ENCODE results near the gene OR10A3. TPM values are rescaled to one million over a fixed set of nuclear protein-coding genes. Genes with fewer than 3 reads are reported as not detected.
A peak's percentile ranks its signal among the peaks of the same experiment; 100 is the strongest.

OR10A3 gene
- total RNA-seq, 1 donor from 2014 or later = not detected

GRCh38 chr11:7967097-7967496, 25.6 kb upstream of the OR10A3 start:
- FAIRE-seq = peak; percentile 13

GRCh38 chr11:7965386-7965785, 23.9 kb upstream of the OR10A3 start, which contains the start of gene NLRP10:
Gene NLRP10 (minus strand): TSS chr11:7965447. CDS start chr11:7963495, 1,952 bp downstream.
- peak within 1 kb of the TSS; percentile 62 for H3K4me2 ChIP-seq (ENCODE audit: low read length)
- FAIRE-seq (peak; percentile 60), DNase-seq (ENCODE audit: low read depth) (peak; percentile 77)
- TF ChIP-seq EZH2 (IDR thresholded peaks at IDR 0.05; ENCODE audit: insufficient read depth, low read length) = no peak
- no peak for TF ChIP-seq CTCF (IDR thresholded peaks at IDR 0.05; ENCODE audit: insufficient read depth, low read depth, low read length)
- peaks cover 47% of the 10 kb centered on the region for H3K4me1 Mint-ChIP-seq (ENCODE audit: low read depth, unreplicated experiment)
- no peaks in the 10 kb centered on the region for H3K9me3 ChIP-seq (ENCODE audit: insufficient read depth, low read depth, low read length)
- H3K4me1 ChIP-seq (ENCODE audit: insufficient read depth, low read length) = peaks cover 13% of the 10 kb centered on the region
- H3K9me3 Mint-ChIP-seq (ENCODE audit: unreplicated experiment) = peaks cover 8% of the 10 kb centered on the region
- no peaks in the 10 kb centered on the region for H4K20me1 ChIP-seq (ENCODE audit: insufficient read depth, low read length)
- no peaks in the 10 kb centered on the region for H3K27me3 Mint-ChIP-seq (ENCODE audit: low read depth, unreplicated experiment)
- H3K27me3 ChIP-seq (ENCODE audit: insufficient read depth, low read length) = no peaks in the 10 kb centered on the region
- H3K27ac ChIP-seq (ENCODE audit: low read depth, low read length) = peak within 1 kb of the TSS; percentile 94
- peak within 1 kb of the TSS; percentile 16 for H2AFZ ChIP-seq (ENCODE audit: low read depth, low read length)
- H3K36me3 Mint-ChIP-seq (ENCODE audit: low read depth, unreplicated experiment) = peaks cover 2% of the 10 kb centered on the region
- no peaks in the 10 kb centered on the region for H3K36me3 ChIP-seq (ENCODE audit: insufficient read depth, low read length)
- peak within 1 kb of the TSS; percentile 94 for H3K27ac Mint-ChIP-seq (ENCODE audit: unreplicated experiment)
- no peaks in the 10 kb centered on the region for H3K79me2 ChIP-seq (ENCODE audit: insufficient read depth, low read length)
- H3K4me3 ChIP-seq (ENCODE audit: insufficient read depth, low read depth, low read length) = no peak within 1 kb of the TSS
- no peak within 1 kb of the TSS for H3K4me3 Mint-ChIP-seq (ENCODE audit: unreplicated experiment)
- H3K9ac ChIP-seq (ENCODE audit: low read length) = peak within 1 kb of the TSS; percentile 78

More at GRCh38 chr11:7967097-7967496, 25.6 kb upstream of the OR10A3 start:
- Mint-ChIP-seq H3K4me3 (ENCODE audit: unreplicated experiment) (no peak overlapping the region), H3K36me3 (ENCODE audit: low read depth, unreplicated experiment) (no peaks in the 10 kb centered on the region), H3K4me1 (ENCODE audit: low read depth, unreplicated experiment) (peaks cover 47% of the 10 kb centered on the region), H3K9me3 (ENCODE audit: unreplicated experiment) (peaks cover 3% of the 10 kb centered on the region), H3K27me3 (ENCODE audit: low read depth, unreplicated experiment) (no peaks in the 10 kb centered on the region), H3K27ac (ENCODE audit: unreplicated experiment) (no peak overlapping the region)
- no peaks in the 10 kb centered on the region for H3K79me2 ChIP-seq (ENCODE audit: insufficient read depth, low read length)
- no peak overlapping the region for H3K4me3 ChIP-seq (ENCODE audit: insufficient read depth, low read depth, low read length)
- no peak overlapping the region for H3K4me2 ChIP-seq (ENCODE audit: low read length)
- H3K27me3 ChIP-seq (ENCODE audit: insufficient read depth, low read length) = no peaks in the 10 kb centered on the region
- no peaks in the 10 kb centered on the region for H3K36me3 ChIP-seq (ENCODE audit: insufficient read depth, low read length)
- H3K27ac ChIP-seq (ENCODE audit: low read depth, low read length) = no peak overlapping the region
- peaks cover 13% of the 10 kb centered on the region for H3K4me1 ChIP-seq (ENCODE audit: insufficient read depth, low read length)
- TF ChIP-seq CTCF (IDR thresholded peaks at IDR 0.05; ENCODE audit: insufficient read depth, low read depth, low read length) = no peak
- no peak for TF ChIP-seq EZH2 (IDR thresholded peaks at IDR 0.05; ENCODE audit: insufficient read depth, low read length)
- H3K9me3 ChIP-seq (ENCODE audit: insufficient read depth, low read depth, low read length) = no peaks in the 10 kb centered on the region
- no peak overlapping the region for H2AFZ ChIP-seq (ENCODE audit: low read depth, low read length)
- DNase-seq (ENCODE audit: low read depth) = peak; percentile 69
- no peaks in the 10 kb centered on the region for H4K20me1 ChIP-seq (ENCODE audit: insufficient read depth, low read length)
- no peak overlapping the region for H3K9ac ChIP-seq (ENCODE audit: low read length)

GRCh38 chr11:7964873-7965272, 23.4 kb upstream of the OR10A3 start:
- DNase-seq (ENCODE audit: low read depth) (peak; percentile 71), FAIRE-seq (peak; percentile 74)
- Mint-ChIP-seq H3K27me3 (ENCODE audit: low read depth, unreplicated experiment) (peaks cover 2% of the 10 kb centered on the region), H3K27ac (ENCODE audit: unreplicated experiment) (peak overlapping the region; percentile 94), H3K36me3 (ENCODE audit: low read depth, unreplicated experiment) (peaks cover 2% of the 10 kb centered on the region), H3K9me3 (ENCODE audit: unreplicated experiment) (peaks cover 8% of the 10 kb centered on the region), H3K4me1 (ENCODE audit: low read depth, unreplicated experiment) (peaks cover 44% of the 10 kb centered on the region), H3K4me3 (ENCODE audit: unreplicated experiment) (no peak overlapping the region)
- H3K36me3 ChIP-seq (ENCODE audit: insufficient read depth, low read length) = no peaks in the 10 kb centered on the region
- no peak overlapping the region for H3K4me3 ChIP-seq (ENCODE audit: insufficient read depth, low read depth, low read length)
- peak overlapping the region; percentile 94 for H3K27ac ChIP-seq (ENCODE audit: low read depth, low read length)
- peak overlapping the region; percentile 62 for H3K4me2 ChIP-seq (ENCODE audit: low read length)
- H3K4me1 ChIP-seq (ENCODE audit: insufficient read depth, low read length) = peaks cover 13% of the 10 kb centered on the region
- H4K20me1 ChIP-seq (ENCODE audit: insufficient read depth, low read length) = no peaks in the 10 kb centered on the region
- no peaks in the 10 kb centered on the region for H3K79me2 ChIP-seq (ENCODE audit: insufficient read depth, low read length)
- no peaks in the 10 kb centered on the region for H3K27me3 ChIP-seq (ENCODE audit: insufficient read depth, low read length)
- H3K9ac ChIP-seq (ENCODE audit: low read length) = peak overlapping the region; percentile 78
- no peaks in the 10 kb centered on the region for H3K9me3 ChIP-seq (ENCODE audit: insufficient read depth, low read depth, low read length)
- H2AFZ ChIP-seq (ENCODE audit: low read depth, low read length) = peak overlapping the region; percentile 16
- TF ChIP-seq EZH2 (IDR thresholded peaks at IDR 0.05; ENCODE audit: insufficient read depth, low read length) (no peak), CTCF (IDR thresholded peaks at IDR 0.05; ENCODE audit: insufficient read depth, low read depth, low read length) (no peak)

All from astrocyte (in vitro differentiated cells and primary cell).